ENCODE measurements around the gene PACC1.

The PACC1 gene

GRCh38 chr1:212431644-212432043 lies 17.0 kb upstream of the PACC1 start:
- DNase-seq (ENCODE audit: low read depth in 1 of 2, low spot score in 1 of 2): no peak
- Histone ChIP-seq H3K4me3 (replicated peaks; ENCODE audit: insufficient read depth, low read length) (no peak overlapping the region), H3K27ac (replicated peaks) (no peak overlapping the region), H3K27me3 (ENCODE audit: insufficient read depth, poor library complexity, severe bottlenecking) (no peaks in the 10 kb centered on the region)
- no peak for TF ChIP-seq CTCF (IDR thresholded peaks at IDR 0.05; ENCODE audit: insufficient read depth, low read length)
- TF ChIP-seq REST (IDR thresholded peaks at IDR 0.05; ENCODE audit: insufficient replicate concordance, low read depth): no peak
- no peak for TF ChIP-seq POLR2AphosphoS5 (IDR thresholded peaks at IDR 0.05; ENCODE audit: low read depth)
- no peak for TF ChIP-seq SPI1 (IDR thresholded peaks at IDR 0.05; ENCODE audit: borderline replicate concordance, low read depth)
- TF ChIP-seq GABPA (IDR thresholded peaks at IDR 0.05; ENCODE audit: low read depth): no peak

GRCh38 chr1:212430955-212431394 lies 16.3 kb upstream of the PACC1 start:
- no peak for DNase-seq (ENCODE audit: low read depth in 1 of 2, low spot score in 1 of 2)

GRCh38 chr1:212430416-212430815 lies 15.7 kb upstream of the PACC1 start:
- Histone ChIP-seq H3K27ac (replicated peaks) (no peak overlapping the region), H3K4me3 (replicated peaks; ENCODE audit: insufficient read depth, low read length) (no peak overlapping the region), H3K27me3 (ENCODE audit: insufficient read depth, poor library complexity, severe bottlenecking) (no peaks in the 10 kb centered on the region)
- DNase-seq (ENCODE audit: low read depth in 1 of 2, low spot score in 1 of 2): no peak
- no peak for TF ChIP-seq POLR2AphosphoS5 (IDR thresholded peaks at IDR 0.05; ENCODE audit: low read depth)
- TF ChIP-seq CTCF (IDR thresholded peaks at IDR 0.05; ENCODE audit: insufficient read depth, low read length): no peak
- no peak for TF ChIP-seq REST (IDR thresholded peaks at IDR 0.05; ENCODE audit: insufficient replicate concordance, low read depth)
- no peak for TF ChIP-seq SPI1 (IDR thresholded peaks at IDR 0.05; ENCODE audit: borderline replicate concordance, low read depth)
- TF ChIP-seq GABPA (IDR thresholded peaks at IDR 0.05; ENCODE audit: low read depth): no peak

More at GRCh38 chr1:212430955-212431394, 16.3 kb upstream of the PACC1 start:
- no peak overlapping the region for H3K4me3 ChIP-seq (replicated peaks; ENCODE audit: insufficient read depth, low read length)
- H3K27ac ChIP-seq (replicated peaks): no peak overlapping the region
- TF ChIP-seq REST (IDR thresholded peaks at IDR 0.05; ENCODE audit: insufficient replicate concordance, low read depth) (no peak), GABPA (IDR thresholded peaks at IDR 0.05; ENCODE audit: low read depth) (no peak)
- no peaks in the 10 kb centered on the region for H3K27me3 ChIP-seq (ENCODE audit: insufficient read depth, poor library complexity, severe bottlenecking)

GRCh38 chr1:212428496-212428895 lies 13.8 kb upstream of the PACC1 start:
- Histone ChIP-seq H3K27me3 (ENCODE audit: insufficient read depth, poor library complexity, severe bottlenecking) (no peaks in the 10 kb centered on the region), H3K4me3 (replicated peaks; ENCODE audit: insufficient read depth, low read length) (no peak overlapping the region), H3K27ac (replicated peaks) (no peak overlapping the region)
- no peak for TF ChIP-seq POLR2AphosphoS5 (IDR thresholded peaks at IDR 0.05; ENCODE audit: low read depth)
- no peak for TF ChIP-seq GABPA (IDR thresholded peaks at IDR 0.05; ENCODE audit: low read depth)
- no peak for TF ChIP-seq CTCF (IDR thresholded peaks at IDR 0.05; ENCODE audit: insufficient read depth, low read length)
- TF ChIP-seq SPI1 (IDR thresholded peaks at IDR 0.05; ENCODE audit: borderline replicate concordance, low read depth): no peak
- no peak for TF ChIP-seq REST (IDR thresholded peaks at IDR 0.05; ENCODE audit: insufficient replicate concordance, low read depth)
- no peak for DNase-seq (ENCODE audit: low read depth in 1 of 2, low spot score in 1 of 2)
